ENCODE data around the gene SLC9C2.

The SLC9C2 gene

GRCh38 chr1:173451981-173452380, 150.9 kb downstream of the SLC9C2 start:
- DNase-seq (ENCODE audit: insufficient read length, low spot score), result no peak
- TF ChIP-seq POLR2A (IDR thresholded peaks at IDR 0.05; ENCODE audit: low read depth, low read length), result no peak

More at GRCh38 chr1:173451981-173452380, 150.9 kb downstream of the SLC9C2 start:
- no peak for FAIRE-seq
